Nephron (organoid): ENCODE results near the gene PUM2.

Experiments
- H3K27ac Mint-ChIP-seq, 3 experiments: 2 replicates each; pipeline ENCODE4 v1.8.0; 2020; ENCODE audit warnings: mixed read lengths in 3 of 3, mild to moderate bottlenecking in 2 of 3, moderate library complexity in 1 of 3
- H3K27me3 Mint-ChIP-seq: 2 replicates; pipeline ENCODE4 v1.8.0; 2021; ENCODE audit warnings: low read depth, mild to moderate bottlenecking, moderate library complexity, mixed read lengths
- H3K36me3 Mint-ChIP-seq: 2 replicates; pipeline ENCODE4 v1.8.0; 2020; ENCODE audit warnings: low read depth, mixed read lengths
- H3K4me1 Mint-ChIP-seq: 2 replicates; pipeline ENCODE4 v1.8.0; 2020; ENCODE audit warnings: mixed read lengths
- H3K4me3 Mint-ChIP-seq, 3 experiments: 2 replicates each; pipeline ENCODE4 v1.8.0; 2020; ENCODE audit warnings: mild to moderate bottlenecking in 3 of 3, mixed read lengths in 3 of 3, moderate library complexity in 2 of 3
- H3K9me3 Mint-ChIP-seq: 2 replicates; pipeline ENCODE4 v1.8.0; 2020; ENCODE audit warnings: mixed read lengths
- CTCF ChIP-seq, 3 experiments: fragments of 200-600 bp; sonication (generic); IDR thresholded peaks; one replicate each; pipeline ENCODE4 v1.5.0; 2021; ENCODE audit warnings: antibody characterized with exemption in 3 of 3; ENCODE audit not compliant: unreplicated experiment in 3 of 3

Gene PUM2

GRCh38 chr2:20317197-20317596 lies 33.4 kb downstream of the PUM2 start:
- no peak for TF ChIP-seq CTCF (IDR thresholded peaks at IDR 0.05; ENCODE audit: unreplicated experiment in 3 of 3)
- no peak overlapping the region for H3K27ac Mint-ChIP-seq
- H3K9me3 Mint-ChIP-seq, result no peaks in the 10 kb centered on the region
- H3K4me3 Mint-ChIP-seq, result no peak overlapping the region
- peaks cover 78% of the 10 kb centered on the region for H3K36me3 Mint-ChIP-seq
- H3K4me1 Mint-ChIP-seq, result peaks cover 20% of the 10 kb centered on the region
- H3K27me3 Mint-ChIP-seq, result no peaks in the 10 kb centered on the region

- Mint-ChIP-seq H3K4me1 (peaks cover 5% of the 10 kb centered on the region), H3K27ac (no peak overlapping the region), H3K9me3 (no peaks in the 10 kb centered on the region), H3K27me3 (no peaks in the 10 kb centered on the region), H3K36me3 (peaks cover 70% of the 10 kb centered on the region), H3K4me3 (no peak overlapping the region)
- no peak for TF ChIP-seq CTCF (IDR thresholded peaks at IDR 0.05; ENCODE audit: unreplicated experiment in 3 of 3)
Measured at GRCh38 chr2:20314562-20315501, 35.8 kb downstream of the PUM2 start.

GRCh38 chr2:20313659-20314058 lies 37.0 kb downstream of the PUM2 start:
- H3K9me3 Mint-ChIP-seq, result no peaks in the 10 kb centered on the region
- TF ChIP-seq CTCF (IDR thresholded peaks at IDR 0.05; ENCODE audit: unreplicated experiment in 3 of 3), result no peak

GRCh38 chr2:20309001-20309400 lies 41.6 kb downstream of the PUM2 start:
- Mint-ChIP-seq H3K36me3 (peaks cover 58% of the 10 kb centered on the region), H3K4me3 (no peak overlapping the region), H3K4me1 (peaks cover 4% of the 10 kb centered on the region), H3K27me3 (no peaks in the 10 kb centered on the region), H3K27ac (no peak overlapping the region), H3K9me3 (no peaks in the 10 kb centered on the region)
- TF ChIP-seq CTCF (IDR thresholded peaks at IDR 0.05; ENCODE audit: unreplicated experiment in 3 of 3), result no peak

More at GRCh38 chr2:20313659-20314058, 37.0 kb downstream of the PUM2 start:
- Mint-ChIP-seq H3K27me3 (no peaks in the 10 kb centered on the region), H3K27ac (no peak overlapping the region), H3K4me1 (no peaks in the 10 kb centered on the region), H3K4me3 (no peak overlapping the region), H3K36me3 (peaks cover 65% of the 10 kb centered on the region)

GRCh38 chr2:20307311-20307710 lies 43.3 kb downstream of the PUM2 start:
- TF ChIP-seq CTCF (IDR thresholded peaks at IDR 0.05; ENCODE audit: unreplicated experiment in 3 of 3), result no peak
- Mint-ChIP-seq H3K27ac (no peak overlapping the region), H3K9me3 (no peaks in the 10 kb centered on the region), H3K4me1 (peaks cover 21% of the 10 kb centered on the region), H3K27me3 (no peaks in the 10 kb centered on the region), H3K36me3 (peaks cover 54% of the 10 kb centered on the region), H3K4me3 (no peak overlapping the region)

GRCh38 chr2:20304411-20304810 lies 46.2 kb downstream of the PUM2 start:
- no peak for TF ChIP-seq CTCF (IDR thresholded peaks at IDR 0.05; ENCODE audit: unreplicated experiment in 3 of 3)
- H3K36me3 Mint-ChIP-seq, result peaks cover 60% of the 10 kb centered on the region
- no peaks in the 10 kb centered on the region for H3K9me3 Mint-ChIP-seq
- H3K4me1 Mint-ChIP-seq, result peaks cover 22% of the 10 kb centered on the region
- H3K27me3 Mint-ChIP-seq, result no peaks in the 10 kb centered on the region
- H3K4me3 Mint-ChIP-seq, result no peak overlapping the region
- H3K27ac Mint-ChIP-seq, result peak overlapping the region; percentile 19 to 76 (median 45)
